ENCODE results near the gene SNRPA1.

DNA sequence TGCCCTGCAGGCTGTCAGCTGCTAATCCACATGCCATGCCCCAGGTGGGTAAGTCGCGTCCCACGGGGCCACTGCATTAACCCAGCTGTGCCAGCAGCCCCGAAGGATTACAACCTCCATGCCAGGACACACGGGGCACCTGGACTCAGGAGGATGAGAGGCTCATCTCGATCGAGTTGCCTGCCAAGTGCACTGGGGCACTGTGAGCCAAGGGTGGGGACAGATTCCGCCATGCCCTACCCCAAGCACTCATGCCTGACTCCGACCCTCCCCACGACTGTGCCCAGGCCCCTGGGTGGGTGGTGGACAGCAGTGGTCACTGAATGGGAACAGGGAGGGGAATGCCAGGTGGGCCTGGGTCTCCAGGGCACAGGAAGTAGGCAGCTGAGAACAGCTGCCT, 20.7 kb upstream of the SNRPA1 start:
- TF ChIP-seq CTCF (IDR thresholded peaks at IDR 0.05; ENCODE audit: insufficient read depth, low read length, poor library complexity, severe bottlenecking), result no peak
- no peak for TF ChIP-seq EZH2phosphoT487 (conservative IDR thresholded peaks at IDR 0.05; ENCODE audit: low read length)
